GM23248 (cell line): ENCODE measurements around the gene HRH1. TPM values are rescaled to one million over a fixed set of nuclear protein-coding genes. Genes with fewer than 3 reads are reported as not detected.
A peak's percentile ranks its signal among the peaks of the same experiment; 100 is the strongest.

Experiments
- DNase-seq: peaks from one replicate; pipeline ENCODE4 v3.0.0-alpha.2; 2015
- H2AFZ ChIP-seq: fragments of 200-600 bp; sonication (generic); 2 replicates; pipeline ENCODE4 v1.6.1; 2016; ENCODE audit warnings: antibody characterized with exemption
- H3F3A ChIP-seq: fragments of 200-600 bp; sonication (generic); 2 replicates; pipeline ENCODE4 v1.6.1; 2016; ENCODE audit warnings: mild to moderate bottlenecking, antibody characterized with exemption, mixed run types; ENCODE audit not compliant: insufficient read depth
- H3K27ac ChIP-seq: fragments of 200-600 bp; sonication (generic); 2 replicates; pipeline ENCODE4 v1.5.1; 2016; ENCODE audit warnings: mild to moderate bottlenecking
- H3K27me3 ChIP-seq: fragments of 200-600 bp; sonication (generic); replicated peaks from 2 replicates; pipeline ENCODE4 v1.6.1; 2016; ENCODE audit warnings: mild to moderate bottlenecking; ENCODE audit not compliant: insufficient read depth
- H3K36me3 ChIP-seq: fragments of 200-600 bp; sonication (generic); 2 replicates; pipeline ENCODE4 v1.6.1; 2016; ENCODE audit warnings: low read depth, mild to moderate bottlenecking
- H3K4me1 ChIP-seq: fragments of 200-600 bp; sonication (generic); 2 replicates; pipeline ENCODE4 v1.6.1; 2016; ENCODE audit warnings: mild to moderate bottlenecking; ENCODE audit not compliant: insufficient read depth
- H3K4me2 ChIP-seq: fragments of 200-600 bp; sonication (generic); one replicate; pipeline ENCODE4 v1.6.1; 2016; ENCODE audit warnings: mild to moderate bottlenecking; ENCODE audit not compliant: unreplicated experiment
- H3K4me3 ChIP-seq: fragments of 200-600 bp; sonication (generic); 2 replicates; pipeline ENCODE4 v1.5.1; 2016; ENCODE audit warnings: mild to moderate bottlenecking
- H3K79me2 ChIP-seq: fragments of 200-600 bp; sonication (generic); 2 replicates; pipeline ENCODE4 v1.6.1; 2016; ENCODE audit warnings: mild to moderate bottlenecking; ENCODE audit not compliant: insufficient read depth
- H3K9ac ChIP-seq: fragments of 200-600 bp; sonication (generic); 2 replicates; pipeline ENCODE4 v1.6.1; 2016; ENCODE audit warnings: mild to moderate bottlenecking
- H3K9me2 ChIP-seq: fragments of 200-600 bp; sonication (generic); 2 replicates; pipeline ENCODE4 v1.6.1; 2016; ENCODE audit warnings: mixed run types, mild to moderate bottlenecking, moderate library complexity; ENCODE audit not compliant: insufficient read depth
- H3K9me3 ChIP-seq: fragments of 200-600 bp; sonication (generic); one replicate; pipeline ENCODE4 v1.6.1; 2017; ENCODE audit warnings: low read depth
- H4K20me1 ChIP-seq: fragments of 200-600 bp; sonication (generic); 2 replicates; pipeline ENCODE4 v1.6.0; 2016; ENCODE audit not compliant: insufficient read depth
- EZH2 ChIP-seq: fragments of 200-600 bp; sonication (generic); IDR thresholded peaks from 2 replicates; pipeline ENCODE4 v1.6.1; 2018; ENCODE audit warnings: antibody characterized with exemption, mild to moderate bottlenecking; ENCODE audit not compliant: insufficient read depth, poor library complexity, severe bottlenecking
- EZH2phosphoT487 ChIP-seq: fragments of 200-600 bp; sonication (generic); IDR thresholded peaks from 2 replicates; pipeline ENCODE4 v1.6.1; 2018; ENCODE audit warnings: antibody characterized with exemption, moderate library complexity, mild to moderate bottlenecking, low read depth; ENCODE audit not compliant: insufficient read depth
- WGBS, 2 experiments: methylation state at CpG; one replicate each; pipeline ENCODE4 v1.1.6; 2015 to 2017; ENCODE audit warnings: low lambda C conversion rate in 2 of 2, low coverage in 1 of 2; ENCODE audit errors: missing lambda C conversion rate in 2 of 2; 5-methylcytosine and 5-hydroxymethylcytosine counted together
- in situ Hi-C: fragments of 300-500 bp; cut with MboI; formaldehyde crosslinking; loops from 2 replicates; pipeline ENCODE4 v1.15.0; 2020
- polyA plus RNA-seq: library from polyadenylated mRNA; unstranded; fragments of >200 nt; fragmentation: Nextera tagmentation; extraction: Ambion mirVana; gene quantifications from 2 replicates; pipeline ENCODE4 v1.2.1, GENCODE V29; 2016
- total RNA-seq: library from RNA; depleted of rRNA; stranded (reverse); fragments of >200 nt; shearing (Covaris generic); gene quantifications from 2 replicates; pipeline ENCODE4 v1.2.3, GENCODE V29; 2014

HRH1 gene
- total and polyA plus RNA-seq, 2 experiments from 2014 or later, result 7.1 to 9.0 TPM

DNA sequence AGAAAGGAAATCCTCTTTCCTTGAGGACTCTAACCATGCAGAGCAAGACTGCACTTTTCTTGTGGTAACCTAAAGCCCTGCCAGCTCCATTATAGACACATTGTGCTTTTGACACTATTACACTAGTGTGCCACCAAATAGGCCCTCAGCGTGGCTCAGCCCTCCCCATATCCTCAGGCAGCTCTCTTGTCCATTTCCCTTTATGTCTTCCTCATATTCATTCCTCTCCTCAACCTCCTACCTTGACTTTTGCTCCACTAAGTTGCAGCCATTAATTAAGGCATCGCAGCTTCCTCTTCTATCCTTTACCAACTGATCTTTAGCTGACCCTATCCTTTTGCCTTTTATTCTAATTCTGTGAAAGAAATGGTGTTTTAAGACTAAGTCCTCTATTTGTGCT lies 121.6 kb downstream of the HRH1 start:
- Histone ChIP-seq H3K9me3 (no peaks in the 10 kb centered on the region), H3K79me2 (peaks cover 85% of the 10 kb centered on the region), H2AFZ (no peak overlapping the region), H3K4me2 (no peak overlapping the region), H3F3A (peaks cover 20% of the 10 kb centered on the region), H3K4me3 (no peak overlapping the region), H3K27ac (no peak overlapping the region), H3K36me3 (no peaks in the 10 kb centered on the region), H3K27me3 (no peaks in the 10 kb centered on the region), H3K4me1 (peaks cover 28% of the 10 kb centered on the region), H4K20me1 (no peaks in the 10 kb centered on the region), H3K9ac (no peak overlapping the region), H3K9me2 (no peaks in the 10 kb centered on the region)
- TF ChIP-seq EZH2 (no peak), EZH2phosphoT487 (no peak)
- in situ Hi-C loops, result no loop called here
- DNase-seq, result no peak
- 47 to 50% methylated on average over 2 of the region's 2 CpGs for WGBS, 2 experiments

DNA sequence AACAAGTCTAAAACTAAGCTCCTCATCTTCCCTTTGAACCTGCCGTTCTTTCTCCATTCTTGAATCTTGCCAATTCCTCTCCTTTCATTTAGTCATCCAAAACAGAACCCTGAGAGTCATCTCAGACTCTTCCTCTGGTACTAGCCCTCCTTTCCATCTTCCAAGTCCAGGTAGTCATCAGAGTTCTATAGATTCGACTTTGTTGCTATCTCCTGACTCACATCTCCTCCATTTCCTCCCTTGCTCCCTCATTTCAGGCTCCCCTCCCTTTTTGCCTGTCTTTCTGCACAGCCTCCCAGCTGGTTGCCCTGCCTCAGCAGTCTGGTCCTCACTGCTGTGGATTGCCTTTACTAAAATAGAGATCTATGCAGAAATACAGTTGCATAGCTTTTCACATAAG lies 122.6 kb downstream of the HRH1 start:
- Histone ChIP-seq H3K27ac (no peak overlapping the region), H3K36me3 (peaks cover 3% of the 10 kb centered on the region; the same call in 1 of the 2 replicates), H3K9me3 (no peaks in the 10 kb centered on the region), H2AFZ (no peak overlapping the region), H3K4me3 (no peak overlapping the region), H3K27me3 (no peaks in the 10 kb centered on the region), H3K9ac (no peak overlapping the region), H4K20me1 (no peaks in the 10 kb centered on the region), H3K4me1 (peaks cover 30% of the 10 kb centered on the region), H3K9me2 (no peaks in the 10 kb centered on the region), H3K4me2 (peak overlapping the region; percentile 7), H3K79me2 (peaks cover 95% of the 10 kb centered on the region), H3F3A (peaks cover 20% of the 10 kb centered on the region)
- in situ Hi-C loops, result no loop called here
- peak; percentile 22 for DNase-seq
- TF ChIP-seq EZH2 (no peak), EZH2phosphoT487 (no peak)
- WGBS, 2 experiments, result 43 to 44% methylated on average over 2 of the region's 2 CpGs

DNA sequence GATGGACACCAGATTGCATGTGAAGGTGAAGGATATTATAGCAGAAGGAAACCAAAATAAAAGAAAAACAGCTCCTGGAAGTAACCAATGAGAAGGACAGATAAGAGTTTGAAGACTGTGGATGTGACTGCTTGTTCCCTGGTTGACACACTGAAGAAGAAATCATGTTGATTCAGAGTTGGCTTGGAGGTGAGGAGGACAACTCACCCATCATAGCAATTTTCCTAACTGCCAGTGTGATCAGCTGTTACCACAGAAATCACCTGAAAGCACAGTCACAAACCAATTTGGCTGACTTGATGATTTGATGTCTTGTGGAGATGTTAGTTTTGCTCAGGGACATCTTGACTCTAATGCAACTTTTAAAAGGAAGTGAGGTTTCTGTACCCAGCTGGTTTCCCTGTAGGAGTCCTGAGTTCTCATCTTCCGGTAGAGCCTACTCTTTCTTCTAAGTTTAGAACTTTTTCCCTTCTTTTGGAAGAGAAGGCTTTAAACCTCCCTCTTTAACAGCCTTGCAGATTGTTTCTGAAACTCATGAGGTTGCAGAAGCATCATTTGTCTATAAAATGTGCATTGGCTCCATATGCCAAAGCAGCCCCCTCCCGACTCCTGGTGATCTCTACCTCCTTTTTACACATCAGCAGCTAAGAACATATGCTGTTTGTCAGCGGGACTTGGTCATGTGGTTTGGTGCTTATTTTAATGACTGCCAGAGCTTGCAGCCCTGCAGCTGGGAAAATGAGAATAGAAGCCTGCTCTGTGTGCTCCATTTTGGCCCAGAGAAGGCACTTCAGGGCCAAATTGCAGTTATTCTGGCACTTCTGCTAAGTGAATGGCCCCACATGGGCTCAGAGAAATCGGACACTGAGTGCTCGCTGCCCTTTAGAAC lies 128.2 kb downstream of the HRH1 start:
- H4K20me1 ChIP-seq, result no peaks in the 10 kb centered on the region
- in situ Hi-C loops, result no loop called here
- no peak for DNase-seq

DNA sequence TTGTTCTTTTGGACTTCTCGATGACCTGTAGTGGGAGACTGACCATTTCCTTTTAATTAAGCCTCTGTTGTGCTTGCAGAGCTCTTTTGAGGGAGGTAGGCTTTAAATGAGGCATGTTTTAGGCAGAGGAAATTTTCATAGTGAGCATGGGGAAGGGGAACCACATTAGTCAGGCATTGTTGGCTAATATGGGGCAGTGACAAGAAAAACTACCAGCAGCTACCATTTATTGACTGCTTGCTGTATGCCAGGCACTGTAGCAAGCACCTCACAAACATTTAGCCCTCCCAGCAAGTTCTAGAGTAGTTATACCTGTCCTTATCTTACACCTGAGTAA lies 128.8 kb downstream of the HRH1 start:
- 23 to 27% methylated on average over 1 of the region's 1 CpG for WGBS, 2 experiments
- H3K27ac ChIP-seq, result no peak overlapping the region
- H3K4me2 ChIP-seq, result no peak overlapping the region

More for the DNA sequence above, 128.2 kb downstream of the HRH1 start:
- Histone ChIP-seq H3K79me2 (peaks cover 86% of the 10 kb centered on the region), H3K36me3 (peaks cover 3% of the 10 kb centered on the region; the same call in 1 of the 2 replicates), H3K9ac (no peak overlapping the region), H3K4me2 (no peak overlapping the region), H3K27ac (no peak overlapping the region), H3K4me3 (no peak overlapping the region), H3F3A (peaks cover 30% of the 10 kb centered on the region), H3K27me3 (no peaks in the 10 kb centered on the region), H3K9me2 (no peaks in the 10 kb centered on the region), H2AFZ (no peak overlapping the region), H3K4me1 (peaks cover 35% of the 10 kb centered on the region), H3K9me3 (no peaks in the 10 kb centered on the region)
- WGBS, 2 experiments, result 27 to 37% methylated on average over 5 of the region's 5 CpGs
- TF ChIP-seq EZH2phosphoT487, result no peak
- no peak for TF ChIP-seq EZH2

More for the DNA sequence above, 128.8 kb downstream of the HRH1 start:
- Histone ChIP-seq H3K27me3 (no peaks in the 10 kb centered on the region), H3F3A (peaks cover 33% of the 10 kb centered on the region), H2AFZ (no peak overlapping the region), H3K36me3 (peaks cover 3% of the 10 kb centered on the region; the same call in 1 of the 2 replicates), H3K9ac (no peak overlapping the region), H3K79me2 (peaks cover 80% of the 10 kb centered on the region), H3K9me2 (no peaks in the 10 kb centered on the region), H3K9me3 (no peaks in the 10 kb centered on the region), H4K20me1 (no peaks in the 10 kb centered on the region), H3K4me3 (no peak overlapping the region), H3K4me1 (peaks cover 39% of the 10 kb centered on the region)
- in situ Hi-C loops, result no loop called here
- DNase-seq, result no peak
- no peak for TF ChIP-seq EZH2phosphoT487
- no peak for TF ChIP-seq EZH2
